Activated CD4-positive, alpha-beta T cell treated with anti-CD3 and anti-CD28 coated beads for 36 hours (primary cell): ENCODE data around the gene FADS1. TPM values are rescaled to one million over a fixed set of nuclear protein-coding genes. Genes with fewer than 3 reads are reported as not detected.

Experiments used
- ATAC-seq: fragments of 200-7000 bp; cut with Tn5 transposase; one replicate; pipeline ENCODE4 v1.10.0; 2021; ENCODE audit warnings: mild to moderate bottlenecking, moderate library complexity
- CTCF ChIA-PET: fragments of 350-600 bp; sonication (Branson Sonifier 250); formaldehyde crosslinking; loops from one replicate; lab custom pipeline; 2021; ENCODE audit warnings: antibody characterized with exemption; lab: Charles Lee
- POLR2A ChIA-PET: fragments of 350-600 bp; sonication (Branson Sonifier 250); formaldehyde crosslinking; loops from one replicate; lab custom pipeline; 2021; ENCODE audit warnings: antibody characterized with exemption, inconsistent platforms; lab: Charles Lee
- DNase-seq: peaks from one replicate; pipeline ENCODE4 v3.0.0-alpha.2; 2020
- H3K27ac Mint-ChIP-seq: one replicate; pipeline ENCODE4 v1.8.0; 2021; ENCODE audit warnings: mixed read lengths
- H3K27me3 Mint-ChIP-seq: one replicate; pipeline ENCODE4 v1.8.0; 2021; ENCODE audit warnings: mixed read lengths
- H3K36me3 Mint-ChIP-seq: one replicate; pipeline ENCODE4 v1.8.0; 2021; ENCODE audit warnings: low read depth, mixed read lengths
- H3K4me1 Mint-ChIP-seq: one replicate; pipeline ENCODE4 v1.8.0; 2021; ENCODE audit warnings: mixed read lengths
- H3K4me3 Mint-ChIP-seq: one replicate; pipeline ENCODE4 v1.8.0; 2021; ENCODE audit warnings: mild to moderate bottlenecking, moderate library complexity, mixed read lengths
- H3K9me3 Mint-ChIP-seq: one replicate; pipeline ENCODE4 v1.8.0; 2021; ENCODE audit warnings: low read depth, mixed read lengths
- intact Hi-C, 2 experiments: fragments of 100-400 bp; cut with DNase I in 1 of 2; cut with micrococcal nuclease in 1 of 2; formaldehyde crosslinking; loops; one replicate each; pipeline versions ENCODE4 v1.14.2 to v1.15.1; 2022 to 2024; cut with DNase I, micrococcal nuclease
- total RNA-seq, 2 experiments: library from RNA; stranded (reverse); gene quantifications; one replicate each; pipeline ENCODE4 v1.2.3, GENCODE V29; 2021

Gene FADS1
- total RNA-seq, 2 experiments from 2014 or later, result 18.9 to 23.7 TPM

DNA sequence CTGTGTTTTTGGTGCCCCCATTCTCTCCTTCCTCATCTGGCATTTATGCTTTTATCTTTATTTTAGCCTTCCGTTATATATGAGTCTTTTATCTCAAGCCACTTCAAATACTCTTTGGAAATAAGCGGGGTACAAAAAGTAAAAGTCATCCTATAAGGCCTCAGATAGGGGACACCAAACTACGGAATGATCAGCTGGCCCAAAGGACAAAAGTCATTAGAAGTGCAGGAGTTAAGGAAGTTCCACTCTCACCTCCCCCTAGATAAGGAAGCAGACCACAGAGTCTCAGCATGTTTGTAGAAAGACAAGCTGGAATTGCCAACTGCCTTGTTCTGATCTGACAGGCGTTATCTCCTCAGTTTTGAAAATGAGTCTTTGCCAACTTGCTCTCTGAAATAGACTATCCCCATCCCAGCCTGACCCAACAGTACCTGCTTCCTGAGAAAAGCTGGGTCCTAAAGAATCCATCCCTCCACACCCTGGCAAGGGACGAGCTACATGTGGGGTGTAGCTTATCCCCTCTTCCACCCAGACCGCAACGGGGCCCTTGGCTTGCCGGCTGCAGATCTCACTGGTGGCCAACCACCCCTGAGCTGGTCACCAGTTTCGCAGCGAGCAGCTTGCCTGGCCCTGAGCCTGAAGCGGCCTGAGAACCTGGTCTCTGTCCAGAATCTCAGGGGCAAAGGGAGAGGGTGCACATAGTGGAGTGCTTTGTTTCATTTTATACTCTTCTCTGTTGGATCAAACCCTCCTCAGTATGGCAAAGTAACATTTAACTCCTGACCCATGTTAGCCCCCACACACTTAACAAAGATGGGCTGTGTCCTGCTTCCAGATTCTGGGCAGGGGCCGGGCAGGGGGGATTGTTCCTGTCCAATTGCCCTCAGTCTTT lies 25.1 kb upstream of the FADS1 start:
- Mint-ChIP-seq H3K4me1 (no peaks in the 10 kb centered on the region), H3K36me3 (peaks cover 14% of the 10 kb centered on the region), H3K4me3 (no peak overlapping the region), H3K27me3 (no peaks in the 10 kb centered on the region), H3K9me3 (no peaks in the 10 kb centered on the region), H3K27ac (no peak overlapping the region)
- ATAC-seq (no peak), DNase-seq (no peak)
- intact Hi-C loops, result no loop called here
- ChIA-PET CTCF (interaction anchor here (0.8 kb wide), 1 partner anchor 539 kb away, joined by 3 read pairs; no protein-coding TSS in a partner anchor), POLR2A (interaction anchor here (0.6 kb wide), 1 partner anchor 214 kb away, joined by 8 read pairs; no protein-coding TSS in a partner anchor)

DNA sequence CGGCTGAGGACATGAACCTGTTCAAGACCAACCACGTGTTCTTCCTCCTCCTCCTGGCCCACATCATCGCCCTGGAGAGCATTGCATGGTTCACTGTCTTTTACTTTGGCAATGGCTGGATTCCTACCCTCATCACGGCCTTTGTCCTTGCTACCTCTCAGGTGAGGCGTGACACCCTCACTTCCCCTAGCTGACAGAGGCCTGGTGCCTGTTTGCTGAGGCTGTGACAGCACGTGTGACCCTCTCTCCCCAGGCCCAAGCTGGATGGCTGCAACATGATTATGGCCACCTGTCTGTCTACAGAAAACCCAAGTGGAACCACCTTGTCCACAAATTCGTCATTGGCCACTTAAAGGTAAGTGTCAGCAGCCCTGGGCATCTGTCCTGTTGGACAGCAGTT lies 23.6 kb upstream of the FADS1 start:
- Mint-ChIP-seq H3K9me3 (no peaks in the 10 kb centered on the region), H3K27ac (no peak overlapping the region), H3K27me3 (no peaks in the 10 kb centered on the region), H3K4me1 (peaks cover 5% of the 10 kb centered on the region), H3K4me3 (no peak overlapping the region), H3K36me3 (peaks cover 13% of the 10 kb centered on the region)
- POLR2A ChIA-PET, result no interaction called here
- intact Hi-C loops, result no loop called here
- DNase-seq, result no peak
- no peak for ATAC-seq
- CTCF ChIA-PET, result interaction anchor here (0.7 to 1.5 kb wide), 3 partner anchors 10 to 242 kb away, joined by 3 to 4 read pairs (median 3); no protein-coding TSS in a partner anchor

DNA sequence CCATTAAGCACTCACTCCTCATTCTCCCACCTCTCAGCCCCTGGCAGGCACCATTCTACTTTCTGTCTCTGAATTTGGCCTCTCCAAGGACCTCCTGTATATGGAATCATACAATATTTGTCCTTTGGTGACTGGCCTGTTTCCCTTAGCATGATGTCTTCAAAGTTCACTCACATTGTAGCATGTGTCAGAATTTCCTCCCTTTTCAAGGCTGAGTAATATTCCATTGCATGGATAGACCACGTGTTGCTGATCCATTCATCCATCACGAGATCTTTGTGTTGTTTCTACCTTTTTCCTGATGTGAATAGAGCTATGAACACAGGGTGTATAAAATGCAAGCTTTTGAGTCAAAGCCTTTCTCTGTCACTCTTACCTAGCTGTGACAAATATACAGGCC lies 22.9 kb upstream of the FADS1 start:
- Mint-ChIP-seq H3K27ac (no peak overlapping the region), H3K9me3 (no peaks in the 10 kb centered on the region), H3K36me3 (peaks cover 13% of the 10 kb centered on the region), H3K4me1 (peaks cover 10% of the 10 kb centered on the region), H3K27me3 (no peaks in the 10 kb centered on the region), H3K4me3 (no peak overlapping the region)
- intact Hi-C loops, result no loop called here
- ATAC-seq, result no peak
- CTCF ChIA-PET, result interaction anchor here (0.9 to 1.5 kb wide), 3 partner anchors 9 to 242 kb away, joined by 3 to 4 read pairs (median 3); no protein-coding TSS in a partner anchor
- POLR2A ChIA-PET, result no interaction called here
- DNase-seq, result no peak

DNA sequence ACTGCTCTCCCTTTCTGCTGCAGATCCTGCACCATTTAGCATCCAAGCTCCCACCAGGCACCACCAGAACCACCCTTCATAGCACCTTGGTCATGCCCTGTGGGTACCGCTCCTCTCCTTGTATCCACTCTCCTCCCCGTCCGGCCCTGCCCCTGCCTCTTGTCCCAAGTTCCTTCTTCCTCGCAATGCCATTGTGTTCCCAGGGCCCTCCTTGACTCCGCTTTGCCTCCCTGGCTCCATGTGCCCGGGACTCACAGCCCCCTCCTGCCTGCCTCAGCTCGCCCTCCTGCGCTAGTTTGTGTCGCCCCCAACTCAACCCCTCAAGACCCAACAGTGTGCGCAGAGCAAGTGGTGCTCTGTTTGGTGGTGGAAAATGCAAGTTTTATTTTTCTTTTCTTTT lies 22.1 kb upstream of the FADS1 start:
- peaks cover 18% of the 10 kb centered on the region for H3K4me1 Mint-ChIP-seq
- H3K9me3 Mint-ChIP-seq, result no peaks in the 10 kb centered on the region
- H3K27me3 Mint-ChIP-seq, result no peaks in the 10 kb centered on the region
- no peak overlapping the region for H3K4me3 Mint-ChIP-seq
- no peak for ATAC-seq
- H3K27ac Mint-ChIP-seq, result no peak overlapping the region
- H3K36me3 Mint-ChIP-seq, result peaks cover 14% of the 10 kb centered on the region
- ChIA-PET CTCF (interaction anchor here (1.1 kb wide), 1 partner anchor 42 kb away, joined by 3 read pairs; no protein-coding TSS in a partner anchor), POLR2A (no interaction called here)
- intact Hi-C loops, result no loop called here
- no peak for DNase-seq

DNA sequence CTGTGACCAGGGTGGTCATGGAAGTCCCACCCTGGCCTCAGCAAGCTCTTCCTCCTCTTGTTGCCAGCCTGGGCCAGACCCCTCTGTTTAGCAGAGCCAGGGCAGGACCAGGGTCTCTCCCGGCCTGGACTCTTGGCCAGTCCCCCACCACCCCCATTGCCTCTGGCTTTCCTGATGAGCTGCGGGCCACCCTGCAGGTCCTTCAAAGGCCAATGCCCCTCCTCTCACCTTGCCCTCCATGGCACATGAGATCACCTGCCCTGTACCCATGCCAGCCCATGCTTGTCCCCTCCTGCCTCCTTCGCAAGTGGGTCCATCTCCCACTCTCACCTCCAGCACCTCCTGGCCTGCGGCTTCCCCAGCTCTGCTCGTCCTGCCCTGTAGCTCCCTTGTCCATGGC lies 21.7 kb upstream of the FADS1 start:
- peaks cover 22% of the 10 kb centered on the region for H3K4me1 Mint-ChIP-seq

DNA sequence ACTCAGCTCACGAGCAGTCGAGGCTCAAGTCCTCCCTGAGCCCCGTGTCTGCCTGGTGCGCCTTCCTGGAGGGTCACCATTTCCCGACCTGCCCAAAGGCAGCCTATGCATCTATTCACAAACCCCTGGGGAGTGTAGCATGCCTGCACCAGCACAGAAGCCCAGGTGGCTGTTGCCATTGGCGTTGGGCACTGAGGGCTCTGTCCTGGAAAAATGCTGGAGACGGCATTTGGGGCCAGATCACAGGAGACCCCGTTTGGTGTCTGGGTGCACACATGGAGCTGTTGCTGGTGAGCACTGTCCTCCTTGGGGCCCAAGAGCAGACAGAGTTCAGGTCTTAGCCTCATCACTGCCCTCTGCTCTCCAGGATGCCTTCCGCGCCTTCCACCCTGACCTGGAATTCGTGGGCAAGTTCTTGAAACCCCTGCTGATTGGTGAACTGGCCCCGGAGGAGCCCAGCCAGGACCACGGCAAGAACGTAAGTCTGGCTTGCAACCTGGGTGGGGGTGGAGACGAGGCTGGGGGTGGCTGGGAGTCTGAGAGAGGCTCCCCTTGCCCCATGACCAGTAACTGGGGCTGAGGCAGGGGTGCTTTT lies 20.7 kb upstream of the FADS1 start:
- intact Hi-C loops, result no loop called here
- H3K36me3 Mint-ChIP-seq, result peaks cover 20% of the 10 kb centered on the region
- DNase-seq (no peak), ATAC-seq (no peak)
- CTCF ChIA-PET, result interaction anchor here (0.8 kb wide), 1 partner anchor 40 kb away, joined by 3 read pairs; no protein-coding TSS in a partner anchor
- H3K4me1 Mint-ChIP-seq, result peaks cover 25% of the 10 kb centered on the region
- H3K9me3 Mint-ChIP-seq, result no peaks in the 10 kb centered on the region
- H3K4me3 Mint-ChIP-seq, result no peak overlapping the region
- POLR2A ChIA-PET, result no interaction called here
- H3K27me3 Mint-ChIP-seq, result peaks cover 3% of the 10 kb centered on the region
- H3K27ac Mint-ChIP-seq, result no peak overlapping the region

More for the DNA sequence above, 21.7 kb upstream of the FADS1 start:
- no peak overlapping the region for H3K4me3 Mint-ChIP-seq
- H3K9me3 Mint-ChIP-seq, result no peaks in the 10 kb centered on the region
- no peaks in the 10 kb centered on the region for H3K27me3 Mint-ChIP-seq
- H3K27ac Mint-ChIP-seq, result no peak overlapping the region
- intact Hi-C loops, result no loop called here
- POLR2A ChIA-PET, result no interaction called here
- DNase-seq (no peak), ATAC-seq (no peak)
- peaks cover 18% of the 10 kb centered on the region for H3K36me3 Mint-ChIP-seq
- CTCF ChIA-PET, result no interaction called here

DNA sequence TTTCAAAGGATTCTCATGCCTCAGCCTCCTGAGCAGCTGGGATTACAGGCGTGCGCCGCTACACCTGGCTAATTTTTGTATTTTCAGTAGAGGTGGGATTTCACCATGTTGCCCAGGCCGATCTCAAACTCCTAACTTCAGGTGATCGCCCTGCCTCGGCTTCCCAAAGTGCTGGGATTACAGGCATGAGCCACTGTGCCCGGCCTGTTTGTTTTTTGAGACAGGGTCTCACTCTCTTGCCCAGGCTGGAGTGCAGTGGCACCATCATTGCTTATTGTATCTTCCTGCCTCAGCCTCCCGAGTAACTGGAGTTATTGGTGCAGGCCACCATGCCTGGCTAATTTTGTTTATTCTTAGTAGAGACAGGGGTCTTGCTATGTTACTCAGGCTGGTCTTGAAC lies 19.4 kb upstream of the FADS1 start:
- H3K27me3 Mint-ChIP-seq, result peaks cover 6% of the 10 kb centered on the region
- intact Hi-C loops, result no loop called here
- H3K9me3 Mint-ChIP-seq, result no peaks in the 10 kb centered on the region
- ATAC-seq, result no peak
- no peak overlapping the region for H3K27ac Mint-ChIP-seq
- no peak overlapping the region for H3K4me3 Mint-ChIP-seq
- DNase-seq, result no peak
- peaks cover 15% of the 10 kb centered on the region for H3K36me3 Mint-ChIP-seq
- CTCF ChIA-PET, result interaction anchor here (1.0 to 1.1 kb wide), 2 partner anchors 39 to 63 kb away, joined by 3 to 5 read pairs; no protein-coding TSS in a partner anchor
- POLR2A ChIA-PET, result no interaction called here
- peaks cover 25% of the 10 kb centered on the region for H3K4me1 Mint-ChIP-seq

DNA sequence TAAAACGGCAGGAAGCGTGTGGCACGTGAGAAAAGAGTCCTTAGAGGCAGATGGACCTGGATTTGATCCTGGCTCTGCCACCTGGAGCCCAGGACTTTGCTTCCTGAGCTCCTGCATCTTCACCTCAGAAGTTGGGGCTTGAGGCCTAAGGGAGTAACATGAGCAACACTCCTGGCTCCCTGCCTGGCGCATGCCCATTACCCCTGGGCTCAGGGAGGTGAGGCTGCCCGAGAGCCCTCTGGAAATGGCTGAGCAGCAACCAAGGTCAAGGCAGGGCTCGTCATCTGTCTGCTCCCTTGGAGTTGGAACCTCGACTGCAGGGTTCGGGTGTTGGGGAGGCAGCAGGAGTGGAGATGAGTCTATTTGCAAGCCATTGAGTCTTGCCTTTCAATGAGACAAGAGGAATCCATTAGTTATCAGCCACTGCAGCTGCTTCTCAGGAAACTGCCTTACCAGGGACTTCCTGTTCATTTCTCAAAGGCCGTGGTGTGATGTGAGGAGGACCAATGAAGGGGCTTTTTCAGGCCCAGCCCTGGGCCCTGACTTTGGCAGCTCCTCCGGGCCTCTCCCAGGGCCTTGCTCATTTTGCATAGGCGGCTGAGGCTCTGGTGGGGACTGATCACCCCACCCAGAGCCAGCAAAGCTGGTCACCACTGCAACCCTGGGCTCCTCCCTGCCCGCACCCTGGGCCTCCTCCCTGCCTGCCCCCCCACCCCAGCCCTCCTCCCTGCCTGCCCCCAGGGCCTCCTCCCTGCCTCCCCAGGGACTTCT lies 17.7 kb upstream of the FADS1 start:
- POLR2A ChIA-PET, result interaction anchor here (0.6 kb wide), 1 partner anchor 19 kb away, joined by 3 read pairs; no protein-coding TSS in a partner anchor
- peak; percentile 76 for DNase-seq
- Mint-ChIP-seq H3K4me3 (no peak overlapping the region), H3K27ac (peak overlapping the region; percentile 79), H3K36me3 (peaks cover 13% of the 10 kb centered on the region), H3K27me3 (peaks cover 19% of the 10 kb centered on the region), H3K4me1 (peaks cover 27% of the 10 kb centered on the region), H3K9me3 (no peaks in the 10 kb centered on the region)
- peak; percentile 98 for ATAC-seq
- intact Hi-C loops, result no loop called here
- CTCF ChIA-PET, result interaction anchor here (0.5 to 1.3 kb wide), 6 partner anchors 20 to 348 kb away, joined by 3 to 5 read pairs (median 4); no protein-coding TSS in a partner anchor

DNA sequence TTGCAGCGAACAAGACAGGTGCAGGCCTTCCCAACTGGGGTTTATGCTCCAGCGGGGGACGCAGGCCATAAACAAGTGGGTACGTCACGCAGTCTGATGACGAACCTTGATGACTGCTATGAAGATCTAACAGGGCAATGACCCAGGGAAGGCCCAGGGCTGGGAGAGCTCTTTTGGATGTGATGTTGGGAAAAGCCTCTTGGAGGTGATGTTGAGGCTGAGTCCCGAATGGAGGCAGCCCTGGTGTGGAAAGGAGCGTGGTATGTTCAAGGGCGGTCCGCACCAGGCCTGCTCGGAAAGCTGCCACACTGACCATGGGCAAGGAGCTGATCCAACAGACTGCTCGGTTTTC lies 17.1 kb upstream of the FADS1 start:
- no peak overlapping the region for H3K4me3 Mint-ChIP-seq
- CTCF ChIA-PET, result interaction anchor here (0.5 to 1.3 kb wide), 5 partner anchors 19 to 247 kb away, joined by 3 to 4 read pairs (median 3); no protein-coding TSS in a partner anchor
- intact Hi-C loops, result no loop called here

DNA sequence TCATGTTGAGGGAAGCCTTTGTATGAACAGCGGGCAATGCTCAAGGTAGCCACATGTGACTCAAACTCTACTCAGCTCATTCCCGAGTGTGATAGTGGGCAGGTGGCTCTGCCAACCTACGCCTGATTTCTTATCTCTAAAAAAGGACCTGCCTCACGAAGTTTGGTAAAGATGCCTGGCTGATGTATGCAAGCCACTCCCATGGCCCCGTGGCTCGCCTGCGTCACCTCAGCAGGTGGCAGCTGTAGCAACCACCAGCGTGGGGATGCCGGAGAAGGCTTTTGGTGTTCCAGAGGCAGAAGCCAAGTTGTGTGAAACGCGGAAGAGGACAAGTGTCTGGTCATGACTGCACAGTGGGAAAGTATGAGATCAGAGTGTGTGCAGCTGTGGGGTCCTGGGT lies 16.7 kb upstream of the FADS1 start:
- intact Hi-C loops, result no loop called here

More for the DNA sequence above, 17.1 kb upstream of the FADS1 start:
- Mint-ChIP-seq H3K27me3 (peaks cover 22% of the 10 kb centered on the region), H3K9me3 (no peaks in the 10 kb centered on the region), H3K27ac (peak overlapping the region; percentile 79), H3K36me3 (peaks cover 16% of the 10 kb centered on the region), H3K4me1 (peaks cover 29% of the 10 kb centered on the region)
- ATAC-seq (no peak), DNase-seq (no peak)
- POLR2A ChIA-PET, result no interaction called here

DNA sequence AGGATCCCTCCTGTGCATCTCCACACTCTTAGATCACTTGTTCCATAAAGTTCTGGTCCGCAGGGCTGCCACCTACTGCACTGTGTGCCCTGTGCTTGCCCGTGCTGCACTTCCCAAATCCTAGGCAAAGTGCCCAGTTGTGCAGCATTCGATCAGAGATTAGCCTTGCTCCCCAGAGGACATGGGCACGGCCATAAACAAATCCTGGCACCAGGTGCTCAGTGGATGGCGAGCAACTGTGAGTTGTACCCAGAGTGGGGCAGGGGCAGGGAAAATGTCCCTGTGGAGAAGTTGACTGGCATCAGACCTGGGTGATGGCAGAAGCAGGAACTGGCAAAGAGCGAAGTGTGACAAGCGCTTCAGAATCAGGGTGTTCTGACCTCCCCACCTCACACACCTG lies 16.0 kb upstream of the FADS1 start:
- Mint-ChIP-seq H3K36me3 (peaks cover 14% of the 10 kb centered on the region), H3K4me1 (peaks cover 34% of the 10 kb centered on the region), H3K9me3 (no peaks in the 10 kb centered on the region), H3K27ac (no peak overlapping the region), H3K27me3 (peaks cover 24% of the 10 kb centered on the region), H3K4me3 (no peak overlapping the region)
- ATAC-seq (no peak), DNase-seq (no peak)
- ChIA-PET POLR2A (no interaction called here), CTCF (interaction anchor here (0.5 kb wide), 1 partner anchor 274 kb away, joined by 4 read pairs; no protein-coding TSS in a partner anchor)
- intact Hi-C loops, result no loop called here

More for the DNA sequence above, 16.7 kb upstream of the FADS1 start:
- ATAC-seq, result no peak
- Mint-ChIP-seq H3K36me3 (peaks cover 14% of the 10 kb centered on the region), H3K9me3 (no peaks in the 10 kb centered on the region), H3K4me1 (peaks cover 31% of the 10 kb centered on the region), H3K27me3 (peaks cover 24% of the 10 kb centered on the region), H3K4me3 (no peak overlapping the region), H3K27ac (peak overlapping the region; percentile 79)
- ChIA-PET POLR2A (no interaction called here), CTCF (interaction anchor here (1.0 to 1.3 kb wide), 3 partner anchors 19 to 39 kb away, joined by 3 to 4 read pairs (median 3); no protein-coding TSS in a partner anchor)
- DNase-seq, result peak; percentile 40
